Sigmoid colon (tissue), 4 donors: ENCODE results near the gene UGT1A6.

Experiments used
- POLR2A ChIP-seq, 2 donors: fragments of 450-650 bp; IDR thresholded peaks; one replicate each; pipeline ENCODE4 v1.6.1; 2016; ENCODE audit warnings: antibody characterized with exemption in 2 of 2, mild to moderate bottlenecking in 2 of 2, moderate library complexity in 2 of 2
- POLR2AphosphoS5 ChIP-seq, 4 donors: sonication (generic); formaldehyde crosslinking; IDR thresholded peaks; one replicate each; pipeline ENCODE4 v1.6.1; 2017; ENCODE audit warnings: antibody characterized with exemption in 4 of 4

DNA sequence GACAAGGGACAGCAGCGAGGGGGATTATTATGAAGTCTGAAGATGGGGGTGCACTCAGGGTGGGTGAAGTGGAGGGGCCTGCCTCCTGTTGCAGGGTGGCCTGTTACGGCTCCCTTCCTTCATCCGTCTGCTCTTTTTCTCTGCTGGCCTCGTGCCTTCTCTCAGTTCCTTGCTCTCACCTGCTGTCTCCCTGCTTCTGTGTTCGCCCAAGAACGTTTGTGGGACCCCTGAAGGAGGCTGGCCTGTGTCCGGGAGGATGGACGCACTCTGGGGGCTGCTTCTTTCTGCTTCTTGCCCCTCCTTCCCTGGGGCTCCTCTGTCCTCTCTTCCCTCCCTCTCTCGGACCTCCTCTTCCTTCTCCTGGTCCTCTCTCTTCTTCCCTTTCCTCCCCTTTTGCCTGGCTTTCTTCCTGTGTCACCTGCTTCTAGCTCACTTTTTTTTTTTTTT, 99.2 kb downstream of the UGT1A6 start:
- TF ChIP-seq POLR2A (IDR thresholded peaks at IDR 0.05) (no peak), POLR2AphosphoS5 (IDR thresholded peaks at IDR 0.05) (no peak)
